DND-41 (cell line): Measurements from ENCODE around the gene MEGF6.

Experiments used
- ATAC-seq: fragments of 200-7000 bp; cut with Tn5 transposase; 3 replicates; pipeline ENCODE4 v1.9.1; 2021; ENCODE audit warnings: low read depth; ENCODE audit not compliant: insufficient read depth
- DNase-seq: peaks from one replicate; pipeline ENCODE4 v3.0.0-alpha.2; 2020
- H2AFZ ChIP-seq: 2 replicates; pipeline ENCODE4 v1.6.0; 2012; ENCODE audit warnings: low read depth, low read length
- H3K27ac ChIP-seq: 2 replicates; pipeline ENCODE4 v1.5.1; 2012; ENCODE audit warnings: low read length, inconsistent platforms
- H3K27me3 ChIP-seq: fragments of 200-600 bp; sonication (generic); 2 replicates; pipeline ENCODE4 v1.6.0; 2012; ENCODE audit warnings: low read length, mild to moderate bottlenecking, inconsistent platforms; ENCODE audit not compliant: insufficient read depth, poor library complexity
- H3K36me3 ChIP-seq: 2 replicates; pipeline ENCODE4 v1.5.1; 2012; ENCODE audit warnings: low read length, inconsistent platforms; ENCODE audit not compliant: insufficient read depth
- H3K4me1 ChIP-seq: 2 replicates; pipeline ENCODE4 v1.5.1; 2012; ENCODE audit warnings: mild to moderate bottlenecking, low read length; ENCODE audit not compliant: insufficient read depth
- H3K4me2 ChIP-seq: 2 replicates; pipeline ENCODE4 v1.6.0; 2012; ENCODE audit warnings: mild to moderate bottlenecking, moderate library complexity, low read length, inconsistent platforms; ENCODE audit not compliant: insufficient read depth
- H3K4me3 ChIP-seq, 2 experiments: fragments of 200-600 bp in 1 of 2; shearing (Covaris generic) in 1 of 2; 2 replicates each; pipeline ENCODE4 v1.5.1; 2012 to 2016; ENCODE audit warnings: inconsistent platforms in 2 of 2, low read length in 2 of 2, mild to moderate bottlenecking in 2 of 2, low read depth in 1 of 2, moderate library complexity in 1 of 2
- H3K79me2 ChIP-seq: 2 replicates; pipeline ENCODE4 v1.6.0; 2012; ENCODE audit warnings: low read length, inconsistent platforms; ENCODE audit not compliant: insufficient read depth
- H3K9ac ChIP-seq: 2 replicates; pipeline ENCODE4 v1.6.0; 2012; ENCODE audit warnings: low read depth, mild to moderate bottlenecking, inconsistent platforms, low read length, moderate library complexity
- H3K9me3 ChIP-seq: 2 replicates; pipeline ENCODE4 v1.5.1; 2012; ENCODE audit warnings: low read length, moderate library complexity, mild to moderate bottlenecking, inconsistent platforms; ENCODE audit not compliant: insufficient read depth, severe bottlenecking
- H4K20me1 ChIP-seq: 2 replicates; pipeline ENCODE4 v1.6.0; 2012; ENCODE audit warnings: low read length; ENCODE audit not compliant: insufficient read depth
- EZH2 ChIP-seq: IDR thresholded peaks from 3 replicates; pipeline ENCODE4 v1.6.1; 2012; ENCODE audit warnings: borderline replicate concordance, low read depth, mild to moderate bottlenecking, moderate library complexity, low read length, inconsistent platforms; ENCODE audit not compliant: severe bottlenecking
- TF ChIP-seq, protein P1 (sequence below): IDR thresholded peaks from 2 replicates; pipeline ENCODE4 v1.5.1; 2012; ENCODE audit warnings: borderline replicate concordance, low read length, moderate library complexity, mild to moderate bottlenecking; ENCODE audit not compliant: poor library complexity, severe bottlenecking; ENCODE audit errors: extremely low read depth

Gene MEGF6

DNA sequence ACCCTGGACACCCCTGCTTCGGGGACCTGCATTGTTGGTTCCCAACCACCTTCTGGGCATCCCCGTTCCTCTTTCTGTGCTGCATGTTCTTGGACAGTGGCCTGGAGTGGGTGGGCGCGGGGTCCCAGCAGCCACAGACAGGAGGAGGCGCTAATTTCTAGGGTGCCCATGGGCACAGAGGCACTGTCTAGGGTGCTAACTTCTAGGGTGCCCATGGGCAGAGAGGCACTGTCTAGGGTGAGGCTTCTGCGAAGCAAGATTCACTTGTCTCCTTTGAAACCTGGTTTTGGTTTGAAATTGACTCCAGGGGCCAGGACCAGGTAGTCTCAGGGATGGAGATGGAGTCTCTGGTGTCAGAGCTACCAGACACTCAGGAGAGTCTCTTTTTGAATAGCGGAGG, 815 bp upstream of the MEGF6 start:
- no peaks in the 10 kb centered on the region for H3K9me3 ChIP-seq
- ATAC-seq = no peak
- H4K20me1 ChIP-seq = peaks cover 43% of the 10 kb centered on the region
- H2AFZ ChIP-seq = no peak overlapping the region
- peaks cover 59% of the 10 kb centered on the region for H3K27me3 ChIP-seq
- H3K9ac ChIP-seq = no peak overlapping the region
- no peaks in the 10 kb centered on the region for H3K79me2 ChIP-seq
- peaks cover 25% of the 10 kb centered on the region for H3K4me1 ChIP-seq
- no peak for DNase-seq
- no peaks in the 10 kb centered on the region for H3K36me3 ChIP-seq
- TF ChIP-seq EZH2 = no peak
- TF ChIP-seq, protein P1, sequence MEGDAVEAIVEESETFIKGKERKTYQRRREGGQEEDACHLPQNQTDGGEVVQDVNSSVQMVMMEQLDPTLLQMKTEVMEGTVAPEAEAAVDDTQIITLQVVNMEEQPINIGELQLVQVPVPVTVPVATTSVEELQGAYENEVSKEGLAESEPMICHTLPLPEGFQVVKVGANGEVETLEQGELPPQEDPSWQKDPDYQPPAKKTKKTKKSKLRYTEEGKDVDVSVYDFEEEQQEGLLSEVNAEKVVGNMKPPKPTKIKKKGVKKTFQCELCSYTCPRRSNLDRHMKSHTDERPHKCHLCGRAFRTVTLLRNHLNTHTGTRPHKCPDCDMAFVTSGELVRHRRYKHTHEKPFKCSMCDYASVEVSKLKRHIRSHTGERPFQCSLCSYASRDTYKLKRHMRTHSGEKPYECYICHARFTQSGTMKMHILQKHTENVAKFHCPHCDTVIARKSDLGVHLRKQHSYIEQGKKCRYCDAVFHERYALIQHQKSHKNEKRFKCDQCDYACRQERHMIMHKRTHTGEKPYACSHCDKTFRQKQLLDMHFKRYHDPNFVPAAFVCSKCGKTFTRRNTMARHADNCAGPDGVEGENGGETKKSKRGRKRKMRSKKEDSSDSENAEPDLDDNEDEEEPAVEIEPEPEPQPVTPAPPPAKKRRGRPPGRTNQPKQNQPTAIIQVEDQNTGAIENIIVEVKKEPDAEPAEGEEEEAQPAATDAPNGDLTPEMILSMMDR = no peak
- peak overlapping the region; percentile 55 for H3K4me2 ChIP-seq
- no peak overlapping the region for H3K27ac ChIP-seq
- peak overlapping the region in 1 of 2 experiments; percentile 34; a peak in 2 of 4 replicates for H3K4me3 ChIP-seq

DNA sequence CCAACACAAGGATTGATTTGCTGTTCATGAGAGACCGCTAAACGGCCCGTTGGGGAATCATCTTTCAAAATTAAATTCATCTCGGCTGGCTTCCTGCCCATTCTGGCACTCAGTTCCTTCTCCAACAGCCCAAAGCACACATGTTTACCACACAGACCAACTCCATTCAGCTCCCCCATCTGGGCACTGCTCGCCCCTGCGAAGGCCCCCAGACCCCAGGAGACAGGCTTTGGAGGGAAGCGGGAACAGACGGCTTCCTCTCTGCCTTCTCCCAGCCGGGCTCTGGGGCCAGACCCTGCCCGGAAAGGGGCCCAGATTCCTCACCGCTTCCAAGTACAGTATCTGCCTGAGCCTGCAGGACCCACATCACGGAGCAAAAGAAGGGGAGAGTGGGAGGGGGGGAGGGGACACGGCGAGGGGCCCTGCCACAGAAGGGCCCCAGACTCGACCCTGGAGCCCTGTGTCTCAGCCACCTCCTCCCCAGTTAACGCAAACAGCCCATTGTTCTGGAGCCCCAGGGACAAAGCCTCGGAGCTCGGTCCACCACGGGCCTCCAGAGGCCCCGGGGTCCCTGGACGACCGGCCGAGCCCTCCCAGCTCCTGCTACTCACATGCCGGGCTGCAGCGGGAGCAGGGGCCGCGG, 660 bp downstream of the MEGF6 start:
- ATAC-seq = no peak
- H3K27me3 ChIP-seq = peaks cover 59% of the 10 kb centered on the region
- H3K36me3 ChIP-seq = no peaks in the 10 kb centered on the region
- TF ChIP-seq, protein P1 = no peak
- no peak for TF ChIP-seq EZH2
- H2AFZ ChIP-seq = no peak overlapping the region
- peaks cover 43% of the 10 kb centered on the region for H4K20me1 ChIP-seq
- H3K27ac ChIP-seq = no peak overlapping the region
- peak overlapping the region; percentile 92 for H3K4me2 ChIP-seq
- peak overlapping the region in 1 of 2 experiments; percentile 54; a peak in 2 of 4 replicates for H3K4me3 ChIP-seq
- no peaks in the 10 kb centered on the region for H3K9me3 ChIP-seq
- no peak for DNase-seq
- peak overlapping the region; percentile 41; the same call in 1 of the 2 replicates for H3K9ac ChIP-seq
- H3K79me2 ChIP-seq = no peaks in the 10 kb centered on the region
- peaks cover 25% of the 10 kb centered on the region for H3K4me1 ChIP-seq

DNA sequence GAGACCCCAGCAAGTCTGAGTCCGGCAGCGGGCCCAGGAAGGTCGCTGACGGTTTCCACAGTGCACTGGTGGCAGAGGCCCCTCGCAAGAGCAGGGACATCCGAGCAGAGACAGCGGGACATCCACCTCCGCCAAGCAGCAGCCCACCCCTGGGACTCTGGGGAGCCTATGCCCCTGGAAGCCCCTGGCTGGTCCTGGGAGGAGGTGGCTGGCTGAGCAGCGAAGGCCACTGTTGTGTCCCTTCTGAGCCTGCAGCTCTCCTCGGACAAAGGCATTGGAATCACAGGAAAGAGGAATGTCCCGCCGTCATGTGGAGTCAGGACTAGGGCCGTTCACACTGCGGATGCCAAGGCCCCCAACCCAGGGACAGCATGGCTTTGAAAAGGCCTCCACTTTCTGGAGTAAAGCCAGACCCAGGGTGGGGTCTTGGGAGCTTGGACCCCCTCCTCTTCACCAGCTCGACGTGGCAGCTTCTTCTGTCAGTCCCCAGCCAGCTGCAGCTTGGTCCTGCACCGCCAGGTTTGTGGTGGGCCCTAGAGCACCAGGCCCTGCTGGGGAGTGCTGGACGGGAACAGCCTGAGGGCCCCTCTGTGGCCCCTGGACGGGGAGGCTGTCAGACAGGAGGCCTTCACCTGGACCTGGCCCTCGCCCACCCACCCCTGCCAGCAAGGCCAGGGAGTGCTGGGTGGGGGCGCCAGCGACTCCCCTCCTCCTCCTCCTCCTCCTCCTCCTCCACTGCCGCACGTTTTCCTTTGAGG, 1.4 kb downstream of the MEGF6 start:
- H3K4me1 ChIP-seq = peaks cover 25% of the 10 kb centered on the region
- H3K4me3 ChIP-seq = no peak overlapping the region
- H3K9ac ChIP-seq = no peak overlapping the region

More for the DNA sequence above, 1.4 kb downstream of the MEGF6 start:
- TF ChIP-seq, protein P1 = no peak
- no peak for TF ChIP-seq EZH2
- Histone ChIP-seq H2AFZ (no peak overlapping the region), H3K9me3 (no peaks in the 10 kb centered on the region), H3K36me3 (no peaks in the 10 kb centered on the region), H3K4me2 (0 out of 2 replicates have a peak overlapping the region, but pooled peaks have one; percentile 92), H3K27me3 (peaks cover 58% of the 10 kb centered on the region), H3K79me2 (no peaks in the 10 kb centered on the region), H3K27ac (no peak overlapping the region), H4K20me1 (peaks cover 43% of the 10 kb centered on the region)
- no peak for DNase-seq
- ATAC-seq = no peak
